Duodenal mucosa (tissue), 2 donors: ENCODE results near the gene ARL13B.

Source experiments
- H3K27ac ChIP-seq: one replicate; pipeline ENCODE4 v1.7.0; 2013; ENCODE audit warnings: low read depth, low read length
- H3K27me3 ChIP-seq, 2 donors: one replicate each; pipeline ENCODE4 v1.7.0; 2013; ENCODE audit warnings: low read length in 2 of 2, control low read depth in 1 of 2; ENCODE audit not compliant: insufficient read depth in 2 of 2, control insufficient read depth in 1 of 2
- H3K36me3 ChIP-seq, 2 donors: one replicate each; pipeline ENCODE4 v1.7.0; 2013; ENCODE audit warnings: low read length in 2 of 2, control low read depth in 1 of 2; ENCODE audit not compliant: insufficient read depth in 2 of 2, control insufficient read depth in 1 of 2
- H3K4me1 ChIP-seq, 2 donors: one replicate each; pipeline ENCODE4 v1.7.0; 2013; ENCODE audit warnings: low read length in 2 of 2, control low read depth in 1 of 2; ENCODE audit not compliant: insufficient read depth in 2 of 2, control insufficient read depth in 1 of 2
- H3K4me3 ChIP-seq, 2 donors: one replicate each; pipeline ENCODE4 v1.7.0; 2013; ENCODE audit warnings: low read length in 2 of 2, low read depth in 1 of 2
- H3K9ac ChIP-seq, 2 donors: one replicate each; pipeline ENCODE4 v1.7.0; 2013; ENCODE audit warnings: low read length in 2 of 2, low read depth in 1 of 2
- H3K9me3 ChIP-seq, 2 donors: one replicate each; pipeline ENCODE4 v1.7.0; 2013; ENCODE audit warnings: low read length in 2 of 2, control low read depth in 1 of 2; ENCODE audit not compliant: control insufficient read depth in 1 of 2

ARL13B gene

DNA sequence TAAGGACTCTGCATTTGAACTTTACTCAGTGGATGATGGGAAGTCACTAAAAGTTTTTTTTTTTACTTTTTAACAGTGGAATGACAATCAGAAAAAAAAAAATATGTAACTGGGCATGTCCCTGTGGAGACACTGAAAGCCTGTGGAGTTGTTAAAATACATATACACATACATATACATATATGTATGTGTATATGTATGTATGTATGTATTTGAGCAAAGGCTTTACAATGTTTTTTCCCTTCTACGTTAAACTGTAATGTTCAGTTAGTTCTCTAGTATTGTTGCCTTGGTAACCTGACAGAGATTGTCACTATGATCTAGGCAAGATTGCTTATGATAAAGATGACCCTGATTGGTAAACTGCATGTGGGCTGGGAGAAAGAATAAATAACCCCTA is 113.2 kb downstream of the ARL13B start:
- Histone ChIP-seq H3K9ac (no peak overlapping the region), H3K4me3 (no peak overlapping the region), H3K9me3 (no peaks in the 10 kb centered on the region), H3K27me3 (no peaks in the 10 kb centered on the region), H3K36me3 (peaks cover 20 to 30% of the 10 kb centered on the region in 2 donors), H3K4me1 (no peaks in the 10 kb centered on the region), H3K27ac (no peak overlapping the region)

DNA sequence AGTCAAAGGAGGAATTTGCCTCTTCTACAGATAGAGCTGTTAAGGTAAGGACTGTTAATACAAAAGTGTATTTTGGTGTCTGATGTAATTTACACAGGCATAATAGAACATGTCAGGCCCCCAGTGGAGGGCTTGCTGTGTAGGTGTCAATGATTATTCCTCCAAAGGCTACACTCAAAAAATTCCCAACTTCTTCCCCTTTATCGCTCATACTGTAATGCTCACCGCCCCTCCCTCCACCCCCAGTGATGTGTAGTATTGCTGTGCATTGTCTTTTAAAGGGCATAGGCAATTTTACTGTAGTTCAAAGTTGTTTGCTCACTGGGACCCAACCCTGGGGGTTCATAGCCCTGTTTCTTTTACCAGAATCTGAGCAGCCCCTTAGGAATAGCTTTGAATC is 115.2 kb downstream of the ARL13B start:
- Histone ChIP-seq H3K36me3 (peaks cover 22 to 42% of the 10 kb centered on the region in 2 donors), H3K4me3 (no peak overlapping the region), H3K9ac (no peak overlapping the region), H3K27ac (no peak overlapping the region), H3K4me1 (no peaks in the 10 kb centered on the region), H3K27me3 (no peaks in the 10 kb centered on the region), H3K9me3 (no peaks in the 10 kb centered on the region)

DNA sequence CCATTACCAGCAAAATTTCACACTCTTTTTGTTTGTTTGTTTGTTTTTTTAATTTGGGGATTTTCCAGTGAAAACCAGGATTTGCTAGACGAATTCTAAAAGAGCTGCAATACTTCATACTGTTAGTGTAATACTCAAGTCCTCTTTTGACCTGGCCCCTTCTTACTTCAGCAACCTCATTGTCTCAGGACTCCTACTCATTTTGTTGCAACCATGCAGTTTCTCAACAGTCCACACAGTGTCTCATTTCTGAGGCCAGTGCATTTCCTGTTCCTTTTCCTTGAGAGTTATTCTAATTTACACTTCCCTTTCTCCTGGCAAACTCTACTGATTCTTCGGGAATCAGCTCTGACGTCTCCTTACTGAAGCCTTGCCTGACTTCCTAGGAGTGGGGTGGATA is 118.5 kb downstream of the ARL13B start:
- Histone ChIP-seq H3K9ac (no peak overlapping the region), H3K9me3 (no peaks in the 10 kb centered on the region), H3K27me3 (no peaks in the 10 kb centered on the region), H3K36me3 (peaks cover 17 to 49% of the 10 kb centered on the region in 2 donors), H3K27ac (no peak overlapping the region), H3K4me3 (no peak overlapping the region), H3K4me1 (no peaks in the 10 kb centered on the region)

GRCh38 chr3:94099311-94099710 is 119.4 kb downstream of the ARL13B start:
- Histone ChIP-seq H3K4me1 (no peaks in the 10 kb centered on the region), H3K9ac (no peak overlapping the region), H3K27me3 (no peaks in the 10 kb centered on the region), H3K36me3 (peaks cover 17 to 53% of the 10 kb centered on the region in 2 donors), H3K9me3 (no peaks in the 10 kb centered on the region), H3K4me3 (no peak overlapping the region), H3K27ac (no peak overlapping the region)

GRCh38 chr3:94101860-94102259 is 121.9 kb downstream of the ARL13B start:
- H3K4me3 ChIP-seq = no peak overlapping the region
- no peaks in the 10 kb centered on the region for H3K9me3 ChIP-seq
- peaks cover 10 to 43% of the 10 kb centered on the region in 2 donors for H3K36me3 ChIP-seq
- no peak overlapping the region for H3K9ac ChIP-seq
- no peaks in the 10 kb centered on the region for H3K4me1 ChIP-seq
- H3K27ac ChIP-seq = no peak overlapping the region
- H3K27me3 ChIP-seq = no peaks in the 10 kb centered on the region
